OCI-LY1 (cell line): ENCODE results near the gene GMDS.

Source experiments
- H2AFZ ChIP-seq: fragments of 200-600 bp; sonication (generic), shearing (Covaris generic); 2 replicates; pipeline ENCODE4 v1.6.0; 2014; ENCODE audit warnings: antibody characterized with exemption, mild to moderate bottlenecking, low read length
- H3F3A ChIP-seq: fragments of 200-600 bp; sonication (generic), shearing (Covaris generic); 2 replicates; pipeline ENCODE4 v1.6.0; 2014; ENCODE audit warnings: mild to moderate bottlenecking, antibody characterized with exemption, low read length, moderate library complexity; ENCODE audit not compliant: insufficient read depth
- H3K27ac ChIP-seq: fragments of 200-600 bp; sonication (generic); 2 replicates; pipeline ENCODE4 v1.5.1; 2014; ENCODE audit warnings: low read length, mixed run types, mild to moderate bottlenecking, low read depth; ENCODE audit not compliant: poor library complexity, severe bottlenecking
- H3K27me3 ChIP-seq: fragments of 200-600 bp; sonication (generic); 2 replicates; pipeline ENCODE4 v1.6.0; 2014; ENCODE audit warnings: antibody characterized with exemption, mild to moderate bottlenecking, low read length, moderate library complexity; ENCODE audit not compliant: insufficient read depth
- H3K36me3 ChIP-seq: fragments of 200-600 bp; sonication (generic); 2 replicates; pipeline ENCODE4 v1.6.1; 2014; ENCODE audit warnings: mild to moderate bottlenecking, antibody characterized with exemption, low read length, moderate library complexity, mixed read lengths; ENCODE audit not compliant: insufficient read depth
- H3K4me1 ChIP-seq: fragments of 200-600 bp; sonication (generic); 2 replicates; pipeline ENCODE4 v1.5.1; 2014; ENCODE audit warnings: mild to moderate bottlenecking, low read length, moderate library complexity; ENCODE audit not compliant: insufficient read depth, severe bottlenecking
- H3K4me2 ChIP-seq: fragments of 200-600 bp; sonication (generic), shearing (Covaris generic); 2 replicates; pipeline ENCODE4 v1.6.1; 2014; ENCODE audit warnings: low read length
- H3K4me3 ChIP-seq: fragments of 200-600 bp; sonication (generic); 2 replicates; pipeline ENCODE4 v1.5.1; 2014; ENCODE audit warnings: low read length, low read depth, mild to moderate bottlenecking, mixed read lengths; ENCODE audit not compliant: poor library complexity, severe bottlenecking
- H3K79me2 ChIP-seq: fragments of 200-600 bp; shearing (Covaris generic); 2 replicates; pipeline ENCODE4 v1.6.1; 2016; ENCODE audit warnings: mixed run types, low read length, mixed read lengths; ENCODE audit not compliant: insufficient read depth
- H3K9ac ChIP-seq: fragments of 200-600 bp; sonication (generic), shearing (Covaris generic); 2 replicates; pipeline ENCODE4 v1.6.1; 2014; ENCODE audit warnings: mild to moderate bottlenecking, low read length, mixed read lengths
- H3K9me2 ChIP-seq: fragments of 200-600 bp; sonication (generic), shearing (Covaris generic); 2 replicates; pipeline ENCODE4 v1.6.1; 2014; ENCODE audit warnings: low read depth, mild to moderate bottlenecking, low read length, mixed read lengths
- H3K9me3 ChIP-seq: fragments of 200-600 bp; shearing (Covaris generic); 2 replicates; pipeline ENCODE4 v1.6.1; 2014; ENCODE audit warnings: low read length, mixed read lengths
- H4K20me1 ChIP-seq: fragments of 200-600 bp; sonication (generic), shearing (Covaris generic); 2 replicates; pipeline ENCODE4 v1.6.0; 2016; ENCODE audit warnings: mild to moderate bottlenecking, low read length; ENCODE audit not compliant: insufficient read depth
- CTCF ChIP-seq: fragments of 200-600 bp; sonication (generic), shearing (Covaris generic); IDR thresholded peaks from 2 replicates; pipeline ENCODE4 v1.5.1; 2017; ENCODE audit warnings: mild to moderate bottlenecking, antibody characterized with exemption, low read length, moderate library complexity, mixed read lengths
- EZH2 ChIP-seq: fragments of 200-600 bp; sonication (generic), shearing (Covaris generic); IDR thresholded peaks from 2 replicates; pipeline ENCODE4 v1.8.0; 2017; ENCODE audit warnings: borderline replicate concordance, mixed run types, mild to moderate bottlenecking, antibody characterized with exemption, low read length, moderate library complexity, mixed read lengths

The GMDS gene

GRCh38 chr6:1641343-1641885 lies 604.0 kb downstream of the GMDS start:
- H3K4me2 ChIP-seq, result no peak overlapping the region
- H3K27ac ChIP-seq, result no peak overlapping the region
- no peak overlapping the region for H3K4me3 ChIP-seq
- H3K27me3 ChIP-seq, result no peaks in the 10 kb centered on the region
- no peaks in the 10 kb centered on the region for H3K9me3 ChIP-seq
- no peaks in the 10 kb centered on the region for H3K9me2 ChIP-seq
- H3K36me3 ChIP-seq, result no peaks in the 10 kb centered on the region
- no peak overlapping the region for H2AFZ ChIP-seq
- H3K9ac ChIP-seq, result no peak overlapping the region
- no peaks in the 10 kb centered on the region for H4K20me1 ChIP-seq
- no peak for TF ChIP-seq CTCF
- no peak for TF ChIP-seq EZH2
- peaks cover 17% of the 10 kb centered on the region for H3K4me1 ChIP-seq
- no peaks in the 10 kb centered on the region for H3F3A ChIP-seq
- no peaks in the 10 kb centered on the region for H3K79me2 ChIP-seq

- peaks cover 5% of the 10 kb centered on the region; the same call in 1 of the 2 replicates for H3K36me3 ChIP-seq
- H3K4me2 ChIP-seq, result no peak overlapping the region
These were observed 604.9 kb downstream of the GMDS start for GRCh38 chr6:1640476-1640875.

GRCh38 chr6:1639430-1639829 lies 606.0 kb downstream of the GMDS start:
- Histone ChIP-seq H3K9me2 (no peaks in the 10 kb centered on the region), H3K9ac (no peak overlapping the region), H3K36me3 (peaks cover 6% of the 10 kb centered on the region; the same call in 1 of the 2 replicates), H3K79me2 (no peaks in the 10 kb centered on the region), H3K4me1 (peaks cover 18% of the 10 kb centered on the region), H3K27ac (no peak overlapping the region), H3F3A (no peaks in the 10 kb centered on the region), H3K4me2 (no peak overlapping the region), H4K20me1 (no peaks in the 10 kb centered on the region), H2AFZ (no peak overlapping the region), H3K9me3 (no peaks in the 10 kb centered on the region), H3K27me3 (no peaks in the 10 kb centered on the region), H3K4me3 (no peak overlapping the region)
- no peak for TF ChIP-seq EZH2
- TF ChIP-seq CTCF, result no peak

More at GRCh38 chr6:1640476-1640875, 604.9 kb downstream of the GMDS start:
- Histone ChIP-seq H3K9me3 (no peaks in the 10 kb centered on the region), H3K27ac (no peak overlapping the region), H4K20me1 (no peaks in the 10 kb centered on the region), H3K4me3 (no peak overlapping the region), H3K79me2 (no peaks in the 10 kb centered on the region), H3K9ac (no peak overlapping the region), H3K9me2 (no peaks in the 10 kb centered on the region), H3F3A (no peaks in the 10 kb centered on the region), H3K27me3 (no peaks in the 10 kb centered on the region), H2AFZ (no peak overlapping the region), H3K4me1 (peaks cover 18% of the 10 kb centered on the region)
- no peak for TF ChIP-seq CTCF
- TF ChIP-seq EZH2, result no peak
